ENCODE data around the gene TTYH2.

Gene TTYH2

GRCh38 chr17:74295625-74296547 is 82.5 kb downstream of the TTYH2 start:
- no peak for DNase-seq

- DNase-seq = no peak
These were observed 83.2 kb downstream of the TTYH2 start for GRCh38 chr17:74296548-74296936.

- no peak for DNase-seq
These were observed 84.6 kb downstream of the TTYH2 start for GRCh38 chr17:74297941-74298340.

- DNase-seq = no peak
These were observed 85.4 kb downstream of the TTYH2 start for GRCh38 chr17:74298778-74299177.

- no peak for DNase-seq
These were observed 86.0 kb downstream of the TTYH2 start for GRCh38 chr17:74299226-74300009.

GRCh38 chr17:74303305-74303704 is 89.9 kb downstream of the TTYH2 start:
- no peak for DNase-seq

- no peak for DNase-seq
These were observed 90.8 kb downstream of the TTYH2 start for GRCh38 chr17:74304184-74304583.

- no peak for DNase-seq
These were observed 92.7 kb downstream of the TTYH2 start for GRCh38 chr17:74305865-74306654.

GRCh38 chr17:74307984-74308773 is 94.8 kb downstream of the TTYH2 start:
- DNase-seq = no peak

- DNase-seq = no peak
These were observed 96.5 kb downstream of the TTYH2 start for GRCh38 chr17:74309902-74310301.
